Measurements from ENCODE around the gene DENND6B. TPM values are rescaled to one million over a fixed set of nuclear protein-coding genes. Genes with fewer than 3 reads are reported as not detected.

DENND6B gene
- total and polyA plus RNA-seq, 2 donors (not counting 3 experiments of a cell fraction or from before 2014, with no cell fraction given) = 4.1 to 5.9 TPM

DNA sequence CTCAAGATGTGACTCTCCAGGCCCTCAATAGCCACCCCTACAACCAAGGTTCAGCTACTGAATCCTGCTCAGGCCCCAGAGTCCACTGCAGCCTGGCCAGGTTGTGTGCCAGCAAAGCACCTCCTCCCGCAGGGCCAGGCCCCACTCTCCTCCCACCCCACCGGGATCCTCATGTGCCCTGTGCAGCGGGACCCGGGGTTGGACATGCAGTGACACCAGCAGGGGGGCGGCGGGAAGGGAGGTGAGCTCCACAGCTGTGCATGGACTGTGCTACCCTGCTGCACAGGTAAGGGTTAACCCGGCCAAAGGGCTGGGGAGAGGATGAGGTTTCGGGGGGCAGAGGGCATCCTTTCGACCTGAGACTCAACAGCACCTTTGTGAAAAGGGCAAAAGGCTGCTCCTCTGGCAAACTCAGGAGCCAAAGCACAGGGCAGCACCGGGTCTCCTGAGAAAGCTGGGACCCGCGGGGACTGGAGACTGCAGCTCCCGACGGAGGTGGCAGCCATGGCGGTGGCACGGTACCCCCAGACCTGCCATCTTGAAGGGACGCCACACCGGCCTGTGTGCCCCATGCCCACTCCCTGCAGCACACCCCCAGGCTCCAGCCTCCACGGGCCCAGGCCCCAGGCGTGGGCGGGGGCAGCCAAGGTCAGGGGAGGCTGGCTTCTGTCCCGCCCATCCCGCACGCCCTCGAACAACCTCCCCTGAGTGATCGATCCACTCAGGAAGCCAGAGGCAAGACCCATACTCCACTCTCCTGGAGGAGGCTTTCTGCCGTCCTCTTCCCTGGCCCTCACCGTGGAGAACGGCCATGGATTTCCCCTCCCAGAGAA, 29.9 kb downstream of the DENND6B start:
- no TSS peak for BruUV-seq (replicated peaks)
- H3K27ac ChIP-seq (ENCODE audit: insufficient read depth, low read depth, low read length) = no peak overlapping the region

More for the DNA sequence above, 29.9 kb downstream of the DENND6B start:
- Histone ChIP-seq H2AFZ (ENCODE audit: low read depth, low read length) (no peak overlapping the region), H3K4me2 (ENCODE audit: insufficient read depth, low read length) (no peak overlapping the region), H3K36me3 (ENCODE audit: control insufficient read depth in 2 of 2, extremely low read depth in 1 of 2, insufficient read depth in 2 of 2, low read length in 2 of 2) (peaks cover 0 to 3% of the 10 kb centered on the region in 2 experiments), H4K20me1 (replicated peaks; ENCODE audit: control insufficient read depth, extremely low read depth, insufficient read depth, low read length) (no peaks in the 10 kb centered on the region), H3K79me2 (ENCODE audit: control insufficient read depth, insufficient read depth, low read length) (peaks cover 82% of the 10 kb centered on the region), H3K4me3 (replicated peaks in 1 of 3; ENCODE audit: insufficient read depth in 1 of 3, low read depth in 1 of 3, low read length in 3 of 3) (no peak overlapping the region), H3K9me1 (replicated peaks; ENCODE audit: control insufficient read depth, extremely low read depth, insufficient read depth, low read length) (no peaks in the 10 kb centered on the region), H3K9ac (replicated peaks; ENCODE audit: extremely low read depth, insufficient read depth, low read length) (no peak overlapping the region), H3K27me3 (ENCODE audit: control insufficient read depth in 2 of 2, insufficient read depth in 2 of 2, low read length in 2 of 2) (no peaks in the 10 kb centered on the region), H3K4me1 (ENCODE audit: control insufficient read depth, extremely low read depth, insufficient read depth, low read length) (peaks cover 28% of the 10 kb centered on the region), H3K9me3 (replicated peaks; ENCODE audit: control insufficient read depth, insufficient read depth, low read length) (no peaks in the 10 kb centered on the region)
- DNase-seq (ENCODE audit: low read depth, low spot score) (no peak), FAIRE-seq (no peak)
- TF ChIP-seq JUN (IDR thresholded peaks at IDR 0.05; ENCODE audit: borderline replicate concordance, insufficient read depth, insufficient read length, low read depth) (no peak), EZH2 (IDR thresholded peaks at IDR 0.05; ENCODE audit: borderline replicate concordance, low read depth, low read length, severe bottlenecking) (no peak), MYC (IDR thresholded peaks at IDR 0.05; ENCODE audit: low read depth, low read length) (no peak), POLR2A (IDR thresholded peaks at IDR 0.05; ENCODE audit: low read depth, low read length) (no peak), FOS (IDR thresholded peaks at IDR 0.05; ENCODE audit: borderline replicate concordance, insufficient read depth, low read length) (no peak), POLR2AphosphoS5 (IDR thresholded peaks at IDR 0.05; ENCODE audit: insufficient read depth, low read depth, low read length) (no peak), GATA2 (IDR thresholded peaks at IDR 0.05; ENCODE audit: insufficient read depth, insufficient read length, low read depth, low read length) (no peak)
- TF ChIP-seq, protein P1, sequence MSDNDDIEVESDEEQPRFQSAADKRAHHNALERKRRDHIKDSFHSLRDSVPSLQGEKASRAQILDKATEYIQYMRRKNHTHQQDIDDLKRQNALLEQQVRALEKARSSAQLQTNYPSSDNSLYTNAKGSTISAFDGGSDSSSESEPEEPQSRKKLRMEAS (IDR thresholded peaks at IDR 0.05; ENCODE audit: insufficient read depth, insufficient read length) = no peak
- TF ChIP-seq, protein P2, sequence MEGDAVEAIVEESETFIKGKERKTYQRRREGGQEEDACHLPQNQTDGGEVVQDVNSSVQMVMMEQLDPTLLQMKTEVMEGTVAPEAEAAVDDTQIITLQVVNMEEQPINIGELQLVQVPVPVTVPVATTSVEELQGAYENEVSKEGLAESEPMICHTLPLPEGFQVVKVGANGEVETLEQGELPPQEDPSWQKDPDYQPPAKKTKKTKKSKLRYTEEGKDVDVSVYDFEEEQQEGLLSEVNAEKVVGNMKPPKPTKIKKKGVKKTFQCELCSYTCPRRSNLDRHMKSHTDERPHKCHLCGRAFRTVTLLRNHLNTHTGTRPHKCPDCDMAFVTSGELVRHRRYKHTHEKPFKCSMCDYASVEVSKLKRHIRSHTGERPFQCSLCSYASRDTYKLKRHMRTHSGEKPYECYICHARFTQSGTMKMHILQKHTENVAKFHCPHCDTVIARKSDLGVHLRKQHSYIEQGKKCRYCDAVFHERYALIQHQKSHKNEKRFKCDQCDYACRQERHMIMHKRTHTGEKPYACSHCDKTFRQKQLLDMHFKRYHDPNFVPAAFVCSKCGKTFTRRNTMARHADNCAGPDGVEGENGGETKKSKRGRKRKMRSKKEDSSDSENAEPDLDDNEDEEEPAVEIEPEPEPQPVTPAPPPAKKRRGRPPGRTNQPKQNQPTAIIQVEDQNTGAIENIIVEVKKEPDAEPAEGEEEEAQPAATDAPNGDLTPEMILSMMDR (IDR thresholded peaks at IDR 0.05; ENCODE audit: extremely low read depth in 1 of 2, insufficient read depth in 1 of 2, low read depth in 1 of 2, low read length in 2 of 2) = no peak
- ChIA-PET CTCF (interaction anchor here (0.6 to 1.0 kb wide), 3 partner anchors 15 to 44 kb away, joined by 3 to 4 read pairs (median 3); no protein-coding TSS in a partner anchor), POLR2A (interaction anchor here (0.7 to 0.8 kb wide), 2 partner anchors 9 to 38 kb away, joined by 7 to 8 read pairs; no protein-coding TSS in a partner anchor)
- dilution Hi-C loops (cut with MboI; ENCODE audit: extremely low pct_ligation_motif_present, low sequenced_read_pairs) = no loop called here
- intact Hi-C loops (cut with micrococcal nuclease) = no loop called here

Data from endothelial cell of umbilical vein (primary cell).